ENCODE data around the gene PCYT2. TPM values are rescaled to one million over a fixed set of nuclear protein-coding genes. Genes with fewer than 3 reads are reported as not detected.
A peak's percentile ranks its signal among the peaks of the same experiment; 100 is the strongest.

PCYT2 gene
- total and polyA plus RNA-seq, 4 donors: 14.6 to 33.2 (median 25.4) TPM

GRCh38 chr17:81871387-81872230, 39.6 kb downstream of the PCYT2 start:
- peaks cover 0 to 13% of the 10 kb centered on the region in 2 donors for H3K27me3 ChIP-seq (ENCODE audit: control insufficient read depth in 1 of 2, insufficient read depth in 2 of 2, low read length in 1 of 2)
- H3K9me3 ChIP-seq (ENCODE audit: control insufficient read depth, low read length): no peaks in the 10 kb centered on the region
- WGBS, 2 donors: 0% methylated on average over 83 to 86 of the region's 86 CpGs
- intact Hi-C loops (cut with DNase I): no loop called here
- peak overlapping the region; percentile 36 to 43 for H3K4me3 ChIP-seq (ENCODE audit: low read length in 2 of 2)
- peaks cover 0 to 3% of the 10 kb centered on the region in 2 donors for H3K36me3 ChIP-seq (ENCODE audit: control insufficient read depth in 1 of 2, insufficient read depth in 2 of 2, low read length in 1 of 2)
- DNase-seq (peak; percentile 97 to 99), ATAC-seq (ENCODE audit: low FRiP score) (peak; percentile 80)
- no peaks in the 10 kb centered on the region for H3K4me1 ChIP-seq (ENCODE audit: control insufficient read depth in 1 of 2, insufficient read depth in 2 of 2, low read length in 2 of 2)
- H3K27ac ChIP-seq (ENCODE audit: low read depth in 1 of 2, low read length in 2 of 2): peak overlapping the region; percentile 58 to 73

- no peaks in the 10 kb centered on the region for H3K9me3 ChIP-seq (ENCODE audit: control insufficient read depth, low read length)
- peak within 1 kb of the TSS; percentile 88 to 91 for H3K4me3 ChIP-seq (ENCODE audit: low read length in 2 of 2)
- intact Hi-C loops (cut with DNase I): no loop called here
- ATAC-seq (ENCODE audit: low FRiP score) (no peak), DNase-seq (no peak)
- peak within 1 kb of the TSS; percentile 81 to 96 for H3K27ac ChIP-seq (ENCODE audit: low read depth in 1 of 2, low read length in 2 of 2)
- H3K27me3 ChIP-seq (ENCODE audit: control insufficient read depth in 1 of 2, insufficient read depth in 2 of 2, low read length in 1 of 2): peaks cover 0 to 13% of the 10 kb centered on the region in 2 donors
- peaks cover 0 to 3% of the 10 kb centered on the region in 2 donors for H3K36me3 ChIP-seq (ENCODE audit: control insufficient read depth in 1 of 2, insufficient read depth in 2 of 2, low read length in 1 of 2)
- no peaks in the 10 kb centered on the region for H3K4me1 ChIP-seq (ENCODE audit: control insufficient read depth in 1 of 2, insufficient read depth in 2 of 2, low read length in 2 of 2)
- 1 to 3% methylated on average over 28 to 64 of the region's 64 CpGs for WGBS, 2 donors
Measured at GRCh38 chr17:81870981-81871386, 40.2 kb downstream of the PCYT2 start, which contains the start of gene ARHGDIA. Gene ARHGDIA, minus strand, starts transcription at chr17:81871337. Its CDS starts 1,407 bp downstream, at chr17:81869930.

- no peaks in the 10 kb centered on the region for H3K9me3 ChIP-seq (ENCODE audit: control insufficient read depth, low read length)
- WGBS, 2 donors: 1% methylated on average over 54 to 65 of the region's 65 CpGs
- intact Hi-C loops (cut with DNase I): no loop called here
- H3K27me3 ChIP-seq (ENCODE audit: control insufficient read depth in 1 of 2, insufficient read depth in 2 of 2, low read length in 1 of 2): peaks cover 0 to 13% of the 10 kb centered on the region in 2 donors
- DNase-seq (peak; percentile 64 to 83), ATAC-seq (ENCODE audit: low FRiP score) (no peak)
- peaks cover 0 to 3% of the 10 kb centered on the region in 2 donors for H3K36me3 ChIP-seq (ENCODE audit: control insufficient read depth in 1 of 2, insufficient read depth in 2 of 2, low read length in 1 of 2)
- H3K27ac ChIP-seq (ENCODE audit: low read depth in 1 of 2, low read length in 2 of 2): peak overlapping the region; percentile 81 to 96
- peak overlapping the region; percentile 88 to 91 for H3K4me3 ChIP-seq (ENCODE audit: low read length in 2 of 2)
- H3K4me1 ChIP-seq (ENCODE audit: control insufficient read depth in 1 of 2, insufficient read depth in 2 of 2, low read length in 2 of 2): no peaks in the 10 kb centered on the region
Measured at GRCh38 chr17:81870131-81870980, 40.8 kb downstream of the PCYT2 start.

GRCh38 chr17:81869221-81870130, 41.7 kb downstream of the PCYT2 start:
- WGBS, 2 donors: 28 to 30% methylated on average over 51 to 52 of the region's 52 CpGs
- intact Hi-C loops (cut with DNase I): no loop called here
- peak overlapping the region in 1 of 2 donors; percentile 81 for H3K27ac ChIP-seq (ENCODE audit: low read depth in 1 of 2, low read length in 2 of 2)
- H3K4me1 ChIP-seq (ENCODE audit: control insufficient read depth in 1 of 2, insufficient read depth in 2 of 2, low read length in 2 of 2): no peaks in the 10 kb centered on the region
- ATAC-seq (ENCODE audit: low FRiP score) (peak; percentile 56), DNase-seq (peak; percentile 60 to 87)
- peaks cover 0 to 13% of the 10 kb centered on the region in 2 donors for H3K27me3 ChIP-seq (ENCODE audit: control insufficient read depth in 1 of 2, insufficient read depth in 2 of 2, low read length in 1 of 2)
- H3K36me3 ChIP-seq (ENCODE audit: control insufficient read depth in 1 of 2, insufficient read depth in 2 of 2, low read length in 1 of 2): peaks cover 0 to 3% of the 10 kb centered on the region in 2 donors
- no peaks in the 10 kb centered on the region for H3K9me3 ChIP-seq (ENCODE audit: control insufficient read depth, low read length)
- peak overlapping the region in 1 of 2 donors; percentile 91 for H3K4me3 ChIP-seq (ENCODE audit: low read length in 2 of 2)

GRCh38 chr17:81868674-81869220, 42.5 kb downstream of the PCYT2 start:
- Histone ChIP-seq H3K36me3 (ENCODE audit: control insufficient read depth in 1 of 2, insufficient read depth in 2 of 2, low read length in 1 of 2) (peaks cover 0 to 3% of the 10 kb centered on the region in 2 donors), H3K27me3 (ENCODE audit: control insufficient read depth in 1 of 2, insufficient read depth in 2 of 2, low read length in 1 of 2) (peaks cover 0 to 13% of the 10 kb centered on the region in 2 donors), H3K9me3 (ENCODE audit: control insufficient read depth, low read length) (no peaks in the 10 kb centered on the region), H3K27ac (ENCODE audit: low read depth in 1 of 2, low read length in 2 of 2) (no peak overlapping the region), H3K4me3 (ENCODE audit: low read length in 2 of 2) (no peak overlapping the region), H3K4me1 (ENCODE audit: control insufficient read depth in 1 of 2, insufficient read depth in 2 of 2, low read length in 2 of 2) (no peaks in the 10 kb centered on the region)
- intact Hi-C loops (cut with DNase I): no loop called here
- peak; percentile 68 to 90 for DNase-seq
- WGBS, 2 donors: 48 to 53% methylated on average over 29 to 30 of the region's 30 CpGs
- no peak for ATAC-seq (ENCODE audit: low FRiP score)

GRCh38 chr17:81867991-81868673, 43.1 kb downstream of the PCYT2 start:
- Histone ChIP-seq H3K9me3 (ENCODE audit: control insufficient read depth, low read length) (no peaks in the 10 kb centered on the region), H3K27me3 (ENCODE audit: control insufficient read depth in 1 of 2, insufficient read depth in 2 of 2, low read length in 1 of 2) (peaks cover 0 to 13% of the 10 kb centered on the region in 2 donors), H3K27ac (ENCODE audit: low read depth in 1 of 2, low read length in 2 of 2) (no peak overlapping the region), H3K4me3 (ENCODE audit: low read length in 2 of 2) (no peak overlapping the region), H3K4me1 (ENCODE audit: control insufficient read depth in 1 of 2, insufficient read depth in 2 of 2, low read length in 2 of 2) (no peaks in the 10 kb centered on the region), H3K36me3 (ENCODE audit: control insufficient read depth in 1 of 2, insufficient read depth in 2 of 2, low read length in 1 of 2) (peaks cover 0 to 3% of the 10 kb centered on the region in 2 donors)
- ATAC-seq (ENCODE audit: low FRiP score) (no peak), DNase-seq (no peak)
- 62 to 65% methylated on average over 25 to 28 of the region's 28 CpGs for WGBS, 2 donors
- intact Hi-C loops (cut with DNase I): no loop called here

GRCh38 chr17:81867170-81867990, 43.8 kb downstream of the PCYT2 start:
- Histone ChIP-seq H3K27me3 (ENCODE audit: control insufficient read depth in 1 of 2, insufficient read depth in 2 of 2, low read length in 1 of 2) (peaks cover 0 to 13% of the 10 kb centered on the region in 2 donors), H3K9me3 (ENCODE audit: control insufficient read depth, low read length) (no peaks in the 10 kb centered on the region), H3K27ac (ENCODE audit: low read depth in 1 of 2, low read length in 2 of 2) (no peak overlapping the region), H3K4me1 (ENCODE audit: control insufficient read depth in 1 of 2, insufficient read depth in 2 of 2, low read length in 2 of 2) (no peaks in the 10 kb centered on the region), H3K36me3 (ENCODE audit: control insufficient read depth in 1 of 2, insufficient read depth in 2 of 2, low read length in 1 of 2) (peaks cover 0 to 3% of the 10 kb centered on the region in 2 donors), H3K4me3 (ENCODE audit: low read length in 2 of 2) (no peak overlapping the region)
- intact Hi-C loops (cut with DNase I): no loop called here
- 38 to 47% methylated on average over 22 to 23 of the region's 23 CpGs for WGBS, 2 donors
- ATAC-seq (ENCODE audit: low FRiP score) (no peak), DNase-seq (no peak)
